Gastroesophageal sphincter (tissue), 3 donors: ENCODE results near the gene RNF111.

Experiments
- CTCF ChIP-seq, 4 experiments: fragments of 200-600 bp in 2 of 4; fragments of 450-650 bp in 2 of 4; sonication (generic) in 1 of 4; IDR thresholded peaks; one replicate each; pipeline ENCODE4 v1.5.1; 2017 to 2019; ENCODE audit warnings: antibody characterized with exemption in 4 of 4, mild to moderate bottlenecking in 2 of 4, moderate library complexity in 2 of 4
- EP300 ChIP-seq: sonication (generic); formaldehyde crosslinking; IDR thresholded peaks from one replicate; pipeline ENCODE4 v1.6.1; 2017; ENCODE audit warnings: antibody characterized with exemption, mild to moderate bottlenecking
- POLR2A ChIP-seq, 2 donors: fragments of 450-650 bp; IDR thresholded peaks; one replicate each; pipeline ENCODE4 v1.6.1; 2017; ENCODE audit warnings: antibody characterized with exemption in 2 of 2, mild to moderate bottlenecking in 2 of 2, moderate library complexity in 1 of 2
- POLR2AphosphoS5 ChIP-seq: sonication (generic); formaldehyde crosslinking; IDR thresholded peaks from one replicate; pipeline ENCODE4 v1.6.1; 2017; ENCODE audit warnings: antibody characterized with exemption

GRCh38 chr15:59087731-59088130 lies 100.3 kb downstream of the RNF111 start:
- TF ChIP-seq POLR2A (IDR thresholded peaks at IDR 0.05) (no peak), CTCF (IDR thresholded peaks at IDR 0.05) (no peak), POLR2AphosphoS5 (no peak), EP300 (no peak)
